ENCODE measurements around the gene DIAPH2.

Gene DIAPH2

DNA sequence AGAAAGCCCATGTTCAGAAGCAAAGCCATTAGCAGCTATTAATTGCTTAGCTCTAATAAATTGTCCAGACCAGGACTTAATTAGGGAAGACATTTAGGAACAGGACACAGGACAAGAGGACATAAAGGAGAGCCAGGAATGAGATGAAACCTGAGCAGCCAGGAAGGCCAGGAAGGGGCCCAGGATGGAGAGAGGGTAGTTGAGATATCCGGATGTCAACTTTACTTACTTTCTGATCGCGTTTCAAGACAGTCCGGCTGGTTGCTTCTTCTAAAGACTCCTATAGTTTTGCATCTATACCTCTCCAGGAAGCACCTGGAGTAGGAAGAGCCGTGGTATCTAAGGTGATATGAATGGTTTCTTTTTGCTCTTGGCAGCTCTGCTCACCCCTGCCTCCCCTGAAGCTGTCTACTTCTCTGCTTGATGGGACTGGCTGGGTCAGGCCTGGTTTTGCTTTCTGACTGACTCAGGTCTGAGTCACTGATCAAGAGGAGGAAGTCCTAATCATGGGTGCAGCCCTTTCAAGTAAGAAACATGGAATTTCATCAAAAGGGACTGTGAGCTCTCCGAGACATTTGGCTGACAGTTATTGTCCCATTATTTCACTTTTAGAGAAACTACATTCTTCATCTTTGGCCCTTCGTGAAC lies 932.4 kb downstream of the DIAPH2 start:
- DNase-seq: peak; percentile 8

- no peak for DNase-seq
These were observed 934.9 kb downstream of the DIAPH2 start for GRCh38 chrX:97619499-97619898.

- no peak for DNase-seq
These were observed 937.5 kb downstream of the DIAPH2 start for GRCh38 chrX:97622111-97622510.

DNA sequence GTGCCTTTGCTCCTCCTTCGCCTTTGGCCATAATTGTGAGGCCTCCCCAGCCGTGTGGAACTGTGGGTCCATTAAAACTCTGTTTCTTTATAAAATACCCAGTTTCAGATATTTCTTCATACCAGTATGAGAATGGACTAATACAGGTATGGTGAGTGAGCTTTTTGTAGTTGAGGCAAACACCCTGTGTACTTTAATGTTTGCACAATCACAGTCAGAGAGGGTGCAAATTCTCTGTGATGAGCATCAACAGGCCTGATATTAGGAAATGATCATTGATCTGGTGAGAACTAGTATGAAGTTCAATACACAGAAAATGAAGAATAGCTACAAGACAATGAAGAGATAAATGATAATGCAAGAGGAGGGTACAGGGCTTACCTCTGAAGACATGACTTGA lies 943.7 kb downstream of the DIAPH2 start:
- no peak for DNase-seq

DNA sequence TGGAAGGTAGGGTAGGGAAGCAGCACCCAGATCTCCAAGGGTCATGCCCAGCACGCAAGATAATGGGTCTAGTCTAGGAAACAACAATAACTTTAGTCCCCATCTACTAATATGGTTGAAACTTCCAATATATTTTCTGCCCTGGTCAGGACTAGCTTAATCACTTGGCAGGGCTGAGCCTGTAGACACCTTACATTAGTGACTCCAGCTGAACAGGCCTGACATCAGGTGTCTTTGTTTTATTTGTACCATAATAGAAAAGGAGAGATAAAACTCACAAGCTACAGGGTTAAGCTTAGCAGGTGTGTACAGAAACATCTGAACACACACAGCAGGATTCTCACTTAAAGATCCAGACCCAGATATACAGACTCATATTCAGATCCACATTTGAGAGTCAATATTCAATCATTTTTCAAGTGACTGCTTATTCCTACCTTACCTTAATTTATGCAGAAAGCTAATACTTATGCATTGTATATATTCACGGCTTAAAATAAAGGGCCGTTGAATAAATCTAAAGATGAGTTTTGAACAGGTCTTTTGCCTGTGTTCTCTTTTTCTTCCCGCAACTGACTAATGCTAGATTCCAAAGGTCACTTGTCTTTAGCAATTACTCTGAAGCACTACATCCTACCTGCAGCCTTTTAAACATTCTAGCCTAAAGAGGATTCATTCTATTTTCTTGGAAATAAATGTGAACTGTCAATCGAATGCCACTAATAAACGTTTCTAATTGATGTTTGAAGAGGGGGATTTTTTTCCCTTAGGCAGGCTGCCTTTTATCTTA lies 944.4 kb downstream of the DIAPH2 start:
- DNase-seq: no peak

DNA sequence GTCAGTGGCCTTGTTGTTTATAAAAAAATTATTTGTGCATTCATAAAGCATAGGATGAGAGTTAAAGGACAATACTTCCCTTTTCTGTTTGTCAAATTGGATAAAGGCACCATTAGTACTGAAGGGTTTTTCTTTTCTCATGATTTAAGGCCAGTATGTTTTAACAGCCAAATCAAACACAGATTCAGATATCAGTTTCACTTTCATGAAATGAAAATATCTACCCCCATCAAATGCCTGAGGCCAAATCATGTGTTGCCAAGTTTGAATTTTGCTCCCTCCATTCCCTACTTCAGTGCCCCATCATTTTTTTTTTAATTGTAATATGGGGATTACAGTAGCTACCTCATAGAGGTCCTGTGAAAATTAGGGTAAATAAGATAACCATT lies 944.9 kb downstream of the DIAPH2 start:
- no peak for DNase-seq

- no peak for DNase-seq
These were observed 949.2 kb downstream of the DIAPH2 start for GRCh38 chrX:97633798-97634197.

- DNase-seq: no peak
These were observed 952.0 kb downstream of the DIAPH2 start for GRCh38 chrX:97636473-97637140.

DNA sequence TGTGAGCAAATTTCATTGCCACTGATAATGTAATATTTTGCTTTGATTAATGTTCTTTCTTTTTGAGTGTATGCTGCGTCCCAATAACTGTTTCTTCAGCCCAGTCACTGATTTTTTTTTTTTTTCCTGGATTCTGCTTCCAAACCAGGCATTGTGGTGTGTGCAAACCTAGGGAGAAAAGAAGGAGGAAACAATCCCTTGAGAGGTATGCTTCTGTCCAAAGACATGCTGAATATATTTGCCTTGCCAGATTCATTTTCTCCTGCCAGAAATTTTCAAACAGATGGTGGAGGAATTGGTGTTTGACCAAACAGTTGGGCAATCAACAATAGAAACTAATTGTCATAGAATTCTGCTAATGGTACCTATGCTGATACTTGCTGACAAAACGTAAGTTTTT lies 952.6 kb downstream of the DIAPH2 start:
- no peak for DNase-seq

DNA sequence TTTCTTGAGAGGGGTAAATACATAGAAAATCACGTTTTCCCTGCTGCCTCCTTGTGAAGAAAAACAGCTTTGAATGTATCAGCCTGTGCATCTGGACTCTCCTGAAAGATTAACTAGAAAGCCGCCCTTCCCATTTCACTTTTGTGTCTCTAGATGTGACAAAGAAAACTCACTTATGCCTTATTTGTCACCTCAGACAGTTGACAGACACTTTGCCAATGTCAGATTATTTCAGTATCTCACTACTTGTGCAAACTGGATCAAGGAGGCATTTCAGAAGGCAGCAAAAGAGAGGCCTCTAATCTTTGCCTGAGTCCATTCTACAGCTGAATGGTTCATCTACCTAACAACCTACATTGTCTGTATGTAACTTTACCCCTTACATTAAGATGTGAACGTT lies 954.0 kb downstream of the DIAPH2 start:
- no peak for DNase-seq

- no peak for DNase-seq
These were observed 954.9 kb downstream of the DIAPH2 start for GRCh38 chrX:97639526-97639925.

Measured in activated CD4-positive, alpha-beta T cell treated with anti-CD3 and anti-CD28 coated beads, Interleukin-2, amount 50 U/mL, for 16 hours (primary cell).